Activated CD4-positive, alpha-beta T cell treated with anti-CD3 and anti-CD28 coated beads, Interleukin-2, amount 50 U/mL, for 48 hours (primary cell): Measurements from ENCODE around the gene ZNF710.

Source experiments
- DNase-seq, 2 experiments: peaks; one replicate each; pipeline ENCODE4 v3.0.0-alpha.2; 2020

Gene ZNF710

DNA sequence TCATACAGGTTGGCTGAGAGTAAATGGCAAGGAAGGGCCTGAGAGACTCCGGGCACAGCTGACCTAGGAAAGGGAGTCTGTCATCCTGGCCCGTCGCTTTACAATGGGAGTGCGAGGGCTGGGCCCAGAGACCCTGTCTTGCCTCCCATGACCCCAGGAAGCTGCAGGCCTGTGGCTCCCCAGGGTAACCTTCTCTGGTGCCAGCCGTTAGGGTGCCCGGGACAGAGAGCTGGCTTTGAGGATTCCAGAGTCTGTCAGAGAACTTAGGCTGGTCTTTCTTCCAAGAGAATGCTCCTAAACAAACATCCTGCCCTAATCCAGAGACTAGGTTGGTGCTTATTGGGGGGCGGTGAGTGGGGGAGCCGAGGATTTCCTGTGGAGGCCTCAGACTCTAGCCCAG lies 18.5 kb downstream of the ZNF710 start:
- no peak for DNase-seq

DNA sequence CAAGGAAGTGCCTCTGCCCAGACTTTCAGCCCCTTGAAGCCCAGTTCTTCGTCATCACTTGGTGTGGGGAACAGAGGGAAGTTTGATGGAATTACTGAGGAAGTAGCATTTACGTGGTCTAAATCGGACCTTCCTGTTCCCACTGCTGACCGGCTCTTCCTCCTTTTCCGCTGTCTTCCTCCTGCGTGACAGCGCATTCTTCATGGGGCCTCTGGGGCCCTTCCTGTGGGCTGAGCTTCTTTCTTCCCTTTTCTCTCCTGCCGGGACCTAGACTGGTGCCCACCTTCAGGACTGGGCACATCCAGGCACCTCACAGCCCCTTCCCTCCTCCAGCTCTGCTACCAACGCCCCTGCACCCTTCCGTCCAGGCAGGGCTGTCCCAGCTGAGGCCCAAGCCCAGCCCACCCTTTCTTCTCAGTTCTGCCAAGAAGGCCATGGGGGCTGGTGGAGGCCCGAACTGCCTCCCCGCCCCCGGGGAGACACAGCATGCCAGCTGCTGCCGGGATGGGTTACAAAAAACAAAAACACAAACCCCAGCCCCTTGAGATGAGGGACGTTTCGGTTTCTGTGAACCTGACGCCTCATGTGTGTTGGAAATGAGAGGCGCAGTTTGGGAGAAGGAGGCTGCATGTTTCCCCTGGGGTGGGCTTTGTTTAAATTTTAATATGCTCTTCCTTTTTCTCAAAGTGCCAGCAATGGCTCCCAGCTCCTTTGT lies 19.1 kb downstream of the ZNF710 start:
- DNase-seq: no peak

DNA sequence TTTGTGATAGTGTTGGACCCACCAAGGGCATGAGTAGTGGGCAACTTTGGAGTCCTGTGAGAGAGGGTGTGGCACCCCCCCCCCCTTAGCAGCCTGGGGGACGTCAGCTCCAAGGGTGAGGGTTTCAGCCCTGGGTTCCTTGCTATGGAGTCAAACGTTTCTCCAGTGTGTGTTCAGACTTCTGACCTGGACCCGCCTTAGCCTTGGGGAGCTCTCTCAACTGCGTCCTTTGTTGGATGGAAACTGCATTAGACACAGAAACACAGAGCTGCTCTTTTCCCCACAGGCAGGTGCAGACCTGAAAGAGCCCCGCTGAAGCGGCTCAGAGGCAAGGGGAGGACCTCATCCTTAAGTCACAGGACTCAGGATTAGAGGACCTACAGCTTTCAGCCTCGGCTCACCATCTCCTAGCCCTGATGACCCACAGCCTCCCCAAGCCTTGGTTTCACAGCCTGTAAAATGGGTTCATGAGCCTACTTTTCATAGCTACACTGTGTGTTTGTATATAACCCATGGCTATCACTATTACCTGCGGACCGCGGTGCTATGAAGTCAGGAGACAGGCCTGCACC lies 19.9 kb downstream of the ZNF710 start:
- no peak for DNase-seq

DNA sequence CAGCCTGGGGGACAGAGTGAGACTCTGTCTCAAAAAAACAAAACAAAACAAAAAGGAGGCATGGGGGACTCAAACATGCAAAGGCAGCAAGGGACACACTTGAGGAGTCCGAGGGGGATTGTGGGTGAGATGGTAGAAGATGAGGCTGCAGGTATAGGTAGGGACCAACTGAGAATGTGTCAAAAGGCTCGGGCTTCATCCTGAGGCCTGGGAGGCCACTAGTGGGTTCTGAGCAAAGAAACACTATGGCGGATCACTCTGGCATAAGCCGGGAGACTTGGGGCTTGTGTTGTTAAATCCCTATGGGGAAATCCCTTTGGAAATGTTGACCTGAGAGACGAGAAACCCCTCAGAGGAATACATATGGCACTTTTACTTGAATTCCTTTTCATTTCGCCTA lies 21.2 kb downstream of the ZNF710 start:
- no peak for DNase-seq

DNA sequence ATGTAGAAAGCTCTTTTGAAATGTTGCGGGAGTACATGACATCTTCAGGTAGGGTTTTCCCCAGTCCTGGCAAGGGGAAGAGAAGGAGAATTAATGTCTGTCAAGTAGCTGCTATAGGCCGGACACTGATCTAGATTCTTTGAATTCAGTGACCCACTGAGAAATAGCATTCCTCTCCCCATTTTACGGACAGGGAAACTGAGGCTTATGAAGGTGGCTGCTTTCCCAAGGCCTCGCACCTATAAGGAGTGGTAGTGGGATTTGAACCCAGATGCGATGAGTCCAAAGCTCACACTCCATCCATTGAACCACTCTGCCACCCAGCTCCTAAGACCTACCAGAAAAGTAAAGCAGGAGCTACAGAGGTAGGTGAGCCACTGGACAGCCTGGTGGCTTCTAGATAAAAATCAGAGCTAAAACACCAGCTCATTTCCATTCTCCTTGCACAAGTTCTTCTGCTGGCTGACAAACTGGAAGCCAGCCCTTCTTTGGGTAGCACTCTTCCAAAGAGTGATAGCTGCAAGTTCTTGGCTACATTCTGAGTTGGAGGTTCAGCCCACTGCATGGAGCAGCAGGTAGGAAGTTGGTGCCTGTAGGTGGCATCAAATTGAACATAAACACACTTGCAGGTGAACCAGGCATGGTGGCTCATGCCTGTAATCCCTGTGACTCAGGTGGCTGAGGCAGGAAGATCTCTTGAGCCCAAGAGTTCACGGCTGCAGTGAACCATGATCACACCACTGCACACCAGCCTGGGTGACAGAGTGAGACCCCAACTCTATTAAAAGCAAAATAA lies 22.0 kb downstream of the ZNF710 start:
- DNase-seq: no peak

DNA sequence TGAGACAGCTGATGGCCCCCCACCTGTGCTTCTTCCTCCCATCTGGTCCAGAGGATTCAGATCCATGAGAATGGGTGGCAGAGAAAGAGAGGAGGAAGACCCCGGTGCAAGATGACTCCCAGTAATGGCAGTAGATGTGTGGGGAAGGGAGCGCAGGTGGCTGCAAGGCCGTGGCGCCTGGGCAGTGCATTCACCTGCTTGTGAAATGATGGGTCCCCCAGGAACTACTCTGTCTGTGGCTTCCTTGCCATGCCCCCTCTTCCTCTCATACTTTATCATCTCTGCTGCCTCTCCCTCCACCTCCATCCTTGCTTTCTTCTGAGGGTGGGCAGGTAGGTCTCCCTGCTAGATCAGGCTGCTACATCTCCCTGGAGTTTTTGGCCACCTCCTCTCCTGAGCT lies 23.3 kb downstream of the ZNF710 start:
- DNase-seq: no peak

DNA sequence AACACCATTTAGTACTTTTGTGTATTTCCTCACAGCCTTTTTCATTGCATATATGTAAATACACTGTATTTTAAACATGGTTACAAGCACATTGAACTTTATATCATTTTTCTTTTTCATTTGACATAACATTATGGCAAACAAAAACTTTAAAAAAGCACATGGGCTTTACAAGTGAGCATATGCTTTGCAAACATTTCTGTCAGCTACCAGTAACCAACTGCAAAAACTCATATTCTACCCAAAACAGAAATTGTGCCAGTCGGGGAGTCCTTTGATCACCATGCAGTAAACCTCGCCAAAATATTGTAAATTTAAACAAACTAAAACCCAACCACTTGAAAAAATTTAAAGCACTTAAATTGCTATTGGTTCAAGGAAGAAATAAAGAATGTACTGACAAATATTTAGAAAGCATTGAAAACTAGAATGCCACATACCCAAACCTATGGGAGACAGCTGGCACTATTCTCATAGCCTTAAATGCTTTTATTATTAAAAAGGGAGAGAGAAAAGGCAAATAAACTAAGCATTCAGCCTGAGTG lies 24.4 kb downstream of the ZNF710 start:
- DNase-seq: no peak

DNA sequence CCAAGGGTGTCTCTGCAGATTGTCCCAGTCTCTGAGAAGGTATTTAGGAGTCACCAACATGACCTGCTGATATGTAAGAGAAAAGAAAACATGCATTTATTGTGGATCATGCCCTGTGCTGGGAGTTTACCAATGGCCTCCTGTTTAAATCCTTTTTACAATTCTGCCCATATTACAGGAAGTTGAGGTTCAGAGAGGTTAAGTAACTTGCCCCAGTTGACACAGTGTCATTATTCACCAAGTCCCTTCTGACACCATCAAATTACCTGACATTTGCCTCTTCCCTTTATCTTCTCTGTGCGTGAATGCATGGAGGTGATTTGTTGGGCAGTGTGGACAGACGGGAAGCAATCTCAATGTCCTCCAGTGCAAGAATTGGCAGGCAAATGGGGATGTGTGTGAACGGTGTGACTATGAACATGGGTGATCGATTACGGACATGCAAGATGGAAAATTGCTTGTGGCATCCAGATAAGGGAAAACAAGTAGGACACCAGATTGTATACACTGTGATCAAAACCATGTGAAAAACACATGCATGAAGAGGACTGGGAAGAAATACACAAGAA lies 27.3 kb downstream of the ZNF710 start:
- no peak for DNase-seq

DNA sequence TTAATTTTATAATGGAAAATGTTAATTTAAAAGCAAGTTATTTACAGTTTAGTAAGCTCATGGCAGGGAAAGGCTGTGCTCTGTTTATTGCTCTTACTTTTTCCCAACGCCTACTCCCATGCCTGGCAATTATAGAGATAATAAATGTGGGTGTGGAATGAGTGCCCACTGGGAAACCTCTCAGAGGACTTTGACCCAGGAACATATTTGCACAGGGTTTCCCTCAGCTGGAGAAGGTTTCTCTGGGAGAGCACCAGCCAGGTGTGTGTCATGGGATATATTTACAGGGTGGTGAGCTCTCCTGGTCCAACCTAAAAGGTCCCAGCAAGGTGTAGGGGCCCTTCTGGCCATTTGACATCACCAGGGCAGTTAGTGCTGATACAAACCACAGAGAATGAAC lies 27.9 kb downstream of the ZNF710 start:
- no peak for DNase-seq

DNA sequence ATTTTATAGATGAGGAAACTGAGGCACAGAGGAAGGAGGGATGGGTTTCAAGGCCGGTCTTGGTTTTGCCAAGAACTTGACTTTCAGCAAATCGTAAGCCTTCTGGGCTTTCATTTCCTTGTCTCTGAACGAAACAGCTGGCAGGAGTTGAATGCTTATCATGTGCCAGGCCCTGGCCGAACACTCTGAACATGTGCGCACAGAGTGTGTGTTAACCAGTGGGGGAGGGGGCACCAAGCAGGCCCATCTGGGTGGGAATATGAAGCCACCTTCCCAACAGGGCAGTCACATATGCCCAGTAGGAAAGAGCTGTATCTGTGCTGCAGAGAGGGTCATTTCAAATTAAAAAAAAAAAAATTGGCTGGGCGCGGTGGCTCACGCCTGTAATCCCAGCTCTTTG lies 29.3 kb downstream of the ZNF710 start:
- no peak for DNase-seq

DNA sequence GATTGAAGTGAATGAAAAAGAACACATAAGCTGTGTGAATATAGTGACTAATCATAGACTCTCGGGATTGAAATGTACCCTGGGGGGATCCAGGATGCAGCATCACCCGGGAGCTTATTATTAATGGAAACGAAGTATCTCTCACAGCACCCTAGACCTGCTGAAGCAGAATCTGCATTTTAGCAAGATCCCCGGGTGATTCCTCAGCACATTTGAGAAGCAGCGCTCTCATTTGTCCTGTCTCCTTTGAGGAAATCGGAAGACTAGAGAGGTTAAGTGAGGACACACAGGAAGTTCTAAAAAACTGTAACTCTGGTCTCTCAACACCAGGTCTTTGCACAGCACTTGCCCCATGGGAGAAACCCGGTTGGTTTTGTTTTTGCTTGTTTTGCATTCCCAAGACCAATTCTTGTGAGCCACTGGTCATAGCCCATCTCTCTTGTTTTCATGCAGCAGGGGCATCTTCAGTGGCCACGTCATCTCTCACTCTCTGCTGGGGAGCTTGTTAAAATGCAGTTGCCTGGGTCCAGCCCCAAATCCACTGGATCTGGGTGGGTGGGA lies 30.2 kb downstream of the ZNF710 start:
- peak in 1 of 2 experiments; percentile 29 for DNase-seq

DNA sequence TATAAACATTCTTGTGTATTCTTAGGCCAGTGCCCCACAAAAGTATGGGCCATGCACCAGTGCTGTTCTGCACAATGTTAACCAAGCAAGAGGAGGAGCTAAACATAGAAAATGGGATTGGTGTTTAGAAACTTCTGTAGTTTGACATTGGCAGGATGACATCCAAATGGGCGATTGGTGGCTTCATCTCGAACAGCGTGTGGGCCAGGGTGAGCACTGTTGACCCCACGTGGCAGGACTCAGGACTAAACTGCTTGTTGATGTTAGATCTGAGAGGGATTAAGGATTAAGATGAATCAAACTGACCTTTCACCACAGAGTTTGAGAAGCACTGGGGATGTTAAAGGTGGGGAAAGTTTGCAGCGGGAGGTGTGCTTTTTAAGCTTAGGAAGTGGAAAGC lies 31.9 kb downstream of the ZNF710 start:
- DNase-seq: no peak

DNA sequence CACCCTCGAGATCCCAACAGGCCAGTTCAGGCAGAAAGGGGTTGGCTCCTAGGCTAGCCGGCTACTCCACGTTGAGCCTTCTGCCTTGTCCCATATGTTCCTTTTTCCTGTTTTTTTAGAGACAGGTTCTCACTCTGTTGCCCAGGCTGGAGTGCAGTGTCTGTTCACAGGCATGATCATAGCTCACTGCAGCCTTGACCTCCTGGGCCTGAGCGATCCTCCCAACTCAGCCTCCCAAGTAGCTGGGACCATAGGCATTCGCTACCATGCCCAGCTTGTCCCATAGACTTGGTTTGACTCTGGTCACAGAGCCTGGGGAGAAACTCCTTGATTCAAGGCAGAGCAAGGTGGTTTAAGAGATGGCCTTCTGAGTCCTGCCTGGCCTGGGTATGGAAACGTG lies 32.3 kb downstream of the ZNF710 start:
- no peak for DNase-seq

DNA sequence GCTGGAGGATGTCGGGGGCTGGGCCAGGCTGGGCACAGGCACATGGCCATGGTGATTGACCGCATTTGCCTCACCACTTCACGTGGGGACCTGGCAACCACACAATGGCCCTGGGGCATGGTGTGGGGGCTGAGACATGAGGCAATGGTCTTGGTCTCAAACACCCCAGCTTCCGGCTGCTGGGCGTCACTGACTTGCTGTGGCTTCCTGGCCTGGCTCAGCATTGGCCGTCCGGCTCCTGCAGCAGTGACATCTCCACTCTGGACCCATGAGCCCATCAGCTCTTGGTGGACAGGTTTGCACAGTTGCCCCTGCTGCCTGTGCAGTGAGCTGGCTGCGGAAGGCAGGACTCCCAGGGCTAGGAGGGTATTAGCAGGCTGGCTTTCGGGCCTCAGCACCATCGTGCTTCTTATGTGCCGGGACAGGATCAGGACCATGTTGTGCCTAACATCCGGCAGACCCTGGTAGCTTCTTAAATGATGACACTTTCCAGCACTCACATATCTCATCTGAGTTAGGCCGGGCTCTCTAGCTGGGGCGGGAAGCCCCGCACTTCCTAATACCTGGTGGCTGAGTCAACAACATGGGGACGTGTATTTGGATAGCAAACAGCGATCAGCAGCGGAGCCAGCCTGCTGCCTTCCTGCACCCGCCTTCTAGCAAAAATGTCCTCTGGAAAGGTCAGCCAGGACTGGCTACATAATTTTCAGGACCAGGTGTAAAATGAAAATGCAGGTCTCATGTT lies 34.1 kb downstream of the ZNF710 start:
- no peak for DNase-seq

DNA sequence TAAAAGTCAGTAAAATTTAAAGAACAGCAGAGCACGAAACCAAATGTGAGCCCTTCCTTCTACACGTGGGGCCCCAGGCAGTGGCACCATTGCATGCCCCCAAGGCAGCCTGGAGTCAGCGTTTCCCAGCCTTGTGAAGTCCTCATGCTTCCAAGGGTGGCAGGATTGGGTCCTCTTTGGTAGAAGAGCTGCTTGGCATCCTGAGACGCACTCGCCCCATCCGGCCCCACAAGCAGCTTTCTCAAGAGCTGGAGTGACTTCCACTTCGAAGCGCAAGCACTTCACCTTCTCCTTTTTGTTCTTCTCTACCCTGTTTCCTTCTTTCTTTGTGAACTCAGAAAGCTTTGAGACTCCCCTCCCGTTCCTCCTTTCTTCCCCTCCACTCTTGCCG lies 34.7 kb downstream of the ZNF710 start:
- DNase-seq: no peak

DNA sequence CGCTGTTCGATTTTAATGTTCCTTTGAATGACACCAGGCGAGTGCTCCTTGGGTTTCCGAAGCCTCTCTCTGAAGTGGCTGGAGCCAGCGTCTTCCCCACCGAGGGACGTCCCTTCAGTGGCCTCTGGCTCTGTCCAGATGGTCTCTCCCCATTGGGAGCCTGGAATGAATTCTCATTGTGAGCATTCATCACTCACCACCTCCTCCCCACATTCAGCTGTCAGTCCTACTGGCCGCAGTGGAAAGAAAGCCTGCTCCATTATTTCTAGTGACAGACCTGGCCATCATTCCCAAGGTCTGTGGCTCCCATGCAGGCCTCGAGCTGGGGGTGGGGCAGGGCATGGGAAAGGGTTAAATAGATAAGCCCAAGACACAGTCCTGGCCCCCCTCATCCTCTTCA lies 35.2 kb downstream of the ZNF710 start:
- no peak for DNase-seq

DNA sequence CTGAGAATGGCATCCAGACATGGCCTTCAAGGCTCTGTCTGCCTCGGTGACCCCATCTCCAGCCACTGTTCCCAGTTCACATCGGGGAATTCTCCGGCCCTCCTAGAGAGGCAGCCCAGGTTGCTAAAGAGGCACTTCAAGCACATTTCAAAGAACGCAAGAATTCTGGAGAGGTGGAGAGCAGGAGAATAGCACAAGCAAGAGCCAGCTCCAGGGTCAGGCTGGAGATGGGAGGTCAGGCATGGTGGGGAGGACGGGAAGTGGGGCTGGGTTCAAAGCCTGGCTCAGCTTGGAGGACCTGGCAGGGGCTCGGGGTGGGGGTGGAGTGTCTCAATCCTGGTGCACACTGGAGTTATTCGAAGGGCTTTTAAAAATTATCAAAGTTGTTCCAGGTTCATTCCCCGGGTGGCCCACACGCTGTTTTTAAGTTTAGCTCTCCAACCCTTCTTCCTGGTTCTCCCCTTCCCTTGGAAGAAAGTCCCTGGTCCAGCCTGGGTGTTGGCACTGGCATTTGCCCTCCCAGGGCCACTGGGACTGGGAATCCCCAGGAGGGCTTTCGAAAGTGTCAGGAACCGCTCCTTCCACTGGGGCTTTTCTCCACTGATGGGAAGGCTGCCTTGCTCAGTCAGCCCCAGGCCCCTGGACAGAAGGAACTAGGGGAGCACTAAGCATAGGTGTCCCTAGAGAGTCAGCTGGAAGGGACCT lies 35.8 kb downstream of the ZNF710 start:
- DNase-seq: no peak

DNA sequence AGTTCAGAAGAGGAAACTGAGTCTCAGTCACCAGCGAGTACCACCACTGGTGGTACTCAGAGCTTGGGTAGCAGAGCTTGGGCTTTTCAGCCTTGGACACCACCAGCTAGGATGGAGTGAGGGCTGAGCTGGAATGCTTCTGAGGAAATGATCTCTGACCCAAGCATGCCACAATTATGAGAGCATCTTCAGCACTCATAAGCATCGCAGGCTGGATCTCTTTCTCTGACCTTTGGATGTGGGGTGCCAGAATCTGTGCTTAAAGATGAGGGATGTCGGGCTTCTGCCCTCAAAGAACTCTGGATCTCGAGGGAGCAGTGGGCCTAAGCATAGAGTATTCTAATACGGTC lies 36.4 kb downstream of the ZNF710 start:
- no peak for DNase-seq

DNA sequence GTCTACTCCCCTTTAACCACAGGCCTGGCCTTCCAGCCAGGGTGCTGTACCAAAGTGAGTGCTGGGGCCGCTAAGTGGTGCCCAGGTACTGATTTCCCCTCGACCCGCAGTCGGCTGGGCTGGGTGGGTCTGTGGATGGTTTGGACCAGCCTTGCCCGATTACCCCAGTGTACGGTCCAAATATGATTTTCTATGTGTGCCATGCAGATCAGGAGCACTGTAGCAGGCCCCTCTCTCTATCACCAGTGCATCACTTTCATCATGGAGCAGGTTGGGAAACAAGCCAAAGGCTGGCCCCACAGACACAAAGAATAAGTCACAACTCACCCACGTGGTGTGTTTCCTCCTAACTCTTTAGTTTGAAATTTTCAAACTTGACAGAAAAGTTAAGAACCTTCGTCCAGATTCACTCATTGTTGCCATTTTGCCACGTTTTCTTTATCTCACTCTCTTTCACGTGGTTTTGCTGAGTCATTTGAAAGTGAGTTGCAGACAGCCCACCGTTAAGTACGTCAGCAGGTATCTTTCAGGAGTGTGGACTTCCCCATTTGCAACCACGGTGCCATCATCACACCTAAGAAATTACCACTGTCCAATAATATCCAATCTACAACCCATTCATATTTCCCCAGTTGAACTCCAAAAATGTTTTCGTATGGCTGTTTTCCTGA lies 37.0 kb downstream of the ZNF710 start:
- peak; percentile 59 to 73 for DNase-seq

DNA sequence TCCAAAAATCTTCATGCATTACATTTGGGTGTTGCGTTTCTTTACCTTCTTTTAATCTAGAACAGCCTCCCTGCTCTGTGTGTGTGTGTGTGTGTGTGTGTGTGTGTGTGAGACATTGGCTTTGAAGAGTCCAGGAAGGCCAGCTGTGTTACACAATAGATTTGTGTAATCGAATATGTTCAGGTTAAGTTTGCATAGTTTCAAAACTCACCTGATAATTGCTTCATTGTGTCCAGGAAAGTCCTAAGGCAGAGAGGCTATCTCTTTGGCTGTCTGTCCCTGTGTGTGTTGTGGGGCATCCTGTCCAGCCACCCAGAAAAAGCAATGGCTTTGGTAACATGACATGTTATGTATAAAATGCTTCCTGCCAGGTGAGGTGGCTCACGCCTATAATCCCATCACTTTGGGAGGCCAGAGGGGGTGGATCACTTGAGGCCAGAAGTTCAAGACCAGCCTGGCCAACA lies 37.5 kb downstream of the ZNF710 start:
- no peak for DNase-seq

DNA sequence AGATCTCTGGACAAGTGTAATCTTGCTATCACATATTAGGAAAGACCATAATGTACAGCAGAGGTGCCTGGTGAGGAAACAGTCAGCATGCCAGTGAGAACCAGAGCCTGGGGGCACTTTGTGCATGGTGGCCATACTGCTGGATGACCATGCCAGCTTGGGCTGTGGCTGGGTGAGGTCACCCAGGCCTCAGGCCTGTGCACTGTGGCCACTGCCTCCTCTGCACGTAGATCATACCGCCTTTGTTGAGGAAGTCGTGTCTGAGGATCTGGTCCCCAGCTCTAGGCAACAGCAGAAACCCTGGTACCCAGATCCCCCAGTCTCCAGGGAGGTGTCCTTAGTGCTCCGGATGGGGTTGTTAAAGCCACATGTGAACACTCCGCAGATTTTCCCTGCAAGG lies 38.9 kb downstream of the ZNF710 start:
- DNase-seq: no peak
